DMS 273 (cell line): ENCODE measurements around the gene MRPL21.
"Not testable (repeated sequence)": the region's sequence is repeated elsewhere in the genome, so short reads cannot be mapped to it uniquely, and the experiment has no call there.

Experiments
- DNase-seq: peaks from one replicate; lab custom pipeline; 2025; ENCODE audit not compliant: unreplicated experiment; lab: John Stamatoyannopoulos, UW

Gene MRPL21

DNA sequence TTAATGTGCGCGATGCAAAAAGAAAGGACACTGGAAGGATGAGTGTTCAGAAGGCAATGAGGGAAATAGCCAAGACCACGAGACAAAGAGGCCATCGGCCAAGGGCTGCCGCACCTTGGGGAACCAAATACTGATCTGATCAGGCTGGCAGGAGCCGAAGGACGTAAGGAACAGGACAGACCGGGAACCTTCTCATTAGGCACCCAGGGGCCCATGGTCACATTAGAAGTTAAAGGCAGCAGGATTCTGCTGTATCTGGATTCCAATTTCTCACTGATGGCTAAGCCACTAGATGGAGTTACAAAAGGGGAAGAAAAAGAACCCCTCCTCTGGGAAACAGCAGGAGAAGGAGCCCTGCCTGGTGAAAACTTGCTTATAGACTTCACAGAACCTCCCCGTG is 33.2 kb downstream of the MRPL21 start:
- peak; percentile 12 for DNase-seq

DNA sequence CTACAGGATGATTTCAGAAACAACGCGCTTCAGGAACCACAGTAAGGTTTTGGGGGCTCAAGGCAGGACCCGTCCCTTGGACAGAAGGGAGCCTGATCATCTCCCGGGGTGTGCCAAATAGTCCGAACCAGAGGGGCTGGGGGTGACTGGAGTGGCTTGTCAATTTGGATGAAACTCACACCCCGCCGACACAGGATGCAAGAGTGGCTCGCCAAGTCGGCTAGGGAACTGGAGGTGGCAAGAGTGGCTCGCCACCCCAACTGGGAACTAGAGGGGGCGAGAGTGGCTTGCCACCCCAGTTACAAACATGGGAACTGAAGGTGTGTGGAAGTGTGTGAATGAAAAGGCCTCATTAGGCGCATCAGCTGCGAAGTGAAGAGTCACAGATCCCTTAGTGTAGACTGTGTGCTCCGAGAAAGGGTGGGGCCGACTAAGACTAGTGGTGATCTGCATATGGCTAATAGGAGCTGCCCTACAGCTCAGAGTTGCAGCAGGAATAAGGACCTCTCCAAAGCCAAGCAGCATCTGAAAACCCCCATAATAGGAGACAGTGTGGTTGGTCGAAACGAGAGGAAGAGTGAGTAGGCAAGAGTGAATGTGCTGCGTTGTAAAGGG is 35.3 kb downstream of the MRPL21 start:
- DNase-seq: no peak

DNA sequence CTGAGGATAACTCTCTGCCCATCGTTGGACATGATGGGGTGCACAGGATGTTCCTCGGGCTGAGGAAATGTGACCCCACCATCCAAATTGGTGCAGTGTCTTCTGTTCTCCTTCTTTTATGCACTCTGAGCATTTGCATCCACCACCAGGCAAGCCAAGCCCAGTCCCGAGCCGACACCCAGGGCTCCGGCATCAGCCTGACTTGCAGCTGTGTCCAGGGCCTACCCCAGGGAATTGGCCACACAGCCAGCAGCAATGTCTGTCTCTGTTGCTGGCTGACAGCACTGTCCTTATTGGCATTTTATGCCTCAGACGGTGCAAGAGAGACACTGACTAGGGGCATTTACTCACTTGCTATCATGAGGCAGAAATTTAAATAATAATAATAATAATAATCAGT is 36.6 kb downstream of the MRPL21 start:
- no peak for DNase-seq

DNA sequence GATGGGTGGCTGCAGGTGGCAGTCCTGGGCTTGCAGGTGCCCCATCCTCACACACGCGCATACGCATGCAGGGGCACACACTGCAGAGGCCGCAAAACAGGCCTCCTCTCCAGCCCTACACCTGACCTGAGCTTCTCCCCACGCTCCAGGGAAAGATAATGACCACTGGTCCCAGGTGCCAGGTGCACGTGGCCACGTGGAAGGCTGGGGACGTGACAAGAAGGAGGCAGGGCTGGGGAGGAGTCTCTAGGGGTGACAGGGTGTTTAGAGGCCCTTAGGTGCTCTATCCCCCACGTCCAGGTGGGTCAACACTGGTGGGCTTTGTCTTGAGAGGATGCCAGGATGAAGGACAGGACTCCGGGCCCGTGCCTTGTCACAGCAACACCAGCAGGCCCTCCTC is 38.4 kb downstream of the MRPL21 start:
- DNase-seq: no peak

DNA sequence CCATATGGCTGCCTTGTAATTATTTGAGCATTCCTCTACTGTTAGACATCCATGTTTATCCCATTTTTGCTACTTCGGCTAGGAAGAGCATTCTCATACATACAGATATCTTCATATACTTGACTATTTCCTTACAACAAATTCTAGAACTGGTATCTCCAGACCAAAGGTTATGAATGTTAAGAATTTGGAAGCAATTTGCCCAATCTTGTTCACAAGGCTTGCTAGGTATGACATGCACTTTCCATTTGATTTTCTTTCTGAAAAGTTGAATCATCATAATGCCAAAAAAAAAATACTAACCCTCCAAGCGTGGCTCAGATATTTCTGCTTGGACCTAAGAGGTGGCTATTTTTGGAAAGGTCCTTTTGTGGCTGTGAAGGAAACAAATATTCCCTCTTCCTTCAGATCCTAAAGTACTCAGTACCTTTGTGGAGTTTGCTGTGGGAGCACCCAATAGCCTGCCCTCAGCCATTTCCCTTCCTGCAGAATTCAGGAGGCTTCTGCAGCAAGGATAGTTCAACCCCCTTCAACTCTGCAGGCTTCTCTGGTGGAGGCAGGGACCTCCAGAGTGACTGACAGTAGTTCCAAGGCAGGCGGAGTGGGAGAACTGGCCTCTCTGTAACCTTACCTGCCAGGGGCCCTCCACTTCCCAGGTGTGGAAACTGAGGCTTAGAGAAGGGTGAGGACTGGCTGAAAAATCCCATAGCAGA is 39.9 kb downstream of the MRPL21 start:
- no peak for DNase-seq

DNA sequence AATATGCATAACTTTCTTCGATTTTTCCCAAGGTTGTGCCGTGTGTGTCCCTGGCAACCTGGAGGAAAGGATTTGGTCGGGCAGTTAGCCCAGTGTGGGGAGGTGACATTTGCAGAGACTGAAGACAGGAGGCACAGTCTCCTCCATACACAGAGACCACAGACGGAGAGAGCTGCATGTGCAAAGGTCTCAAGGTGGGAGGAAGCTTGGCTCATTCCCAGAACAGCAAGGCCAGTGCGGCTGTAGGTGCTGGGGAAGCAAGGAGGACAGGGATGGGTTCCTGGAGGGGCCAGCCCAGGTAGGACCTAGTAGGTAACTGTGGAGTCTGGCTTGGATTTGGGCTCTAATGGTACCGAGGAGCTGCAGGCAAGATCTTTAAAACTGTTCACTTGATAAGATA is 41.2 kb downstream of the MRPL21 start:
- DNase-seq: no peak

DNA sequence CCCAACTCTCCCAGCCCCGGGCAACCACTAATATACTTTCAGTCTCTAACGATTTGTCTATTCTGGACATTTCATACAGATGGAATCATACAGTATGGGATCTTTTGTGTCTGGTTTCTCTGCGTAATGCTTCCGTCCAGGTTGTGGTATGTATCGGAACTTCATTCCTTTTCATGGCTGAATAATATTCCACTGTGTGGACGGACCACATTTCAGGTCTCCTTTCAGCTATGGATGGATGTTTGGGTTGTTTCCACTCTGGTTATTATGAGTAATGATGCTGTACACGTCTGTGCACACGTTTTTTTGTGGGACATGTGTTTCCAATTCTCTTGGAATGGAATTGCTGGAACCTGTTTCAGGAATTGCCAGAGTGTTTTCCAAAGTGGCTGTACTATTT is 44.5 kb downstream of the MRPL21 start:
- no peak for DNase-seq

DNA sequence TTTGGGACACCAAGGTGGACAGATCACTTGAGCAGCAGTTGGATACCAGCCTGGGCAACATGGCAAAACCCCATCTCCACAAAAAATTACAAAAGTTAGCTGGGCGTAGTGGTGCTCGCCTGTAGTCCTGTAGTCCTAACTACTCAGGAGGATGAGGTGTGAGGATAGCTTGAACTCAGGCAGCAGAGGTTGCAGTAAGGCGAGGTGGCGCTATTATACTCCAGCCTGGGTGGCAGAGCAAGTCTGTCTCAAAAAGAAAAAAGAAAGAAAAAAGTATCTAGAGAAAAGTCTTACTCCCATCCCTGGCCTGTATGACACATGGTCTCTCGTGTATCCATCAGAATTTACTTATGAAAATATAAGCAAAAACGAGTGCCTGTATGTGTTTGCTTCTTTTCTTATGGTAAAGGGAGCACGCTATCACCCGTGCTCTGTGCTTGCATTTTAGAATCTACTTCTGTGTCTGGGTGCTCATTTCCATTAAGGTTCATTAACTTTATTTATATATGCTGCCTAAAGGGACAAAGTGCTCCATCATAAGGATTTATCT is 46.5 kb downstream of the MRPL21 start:
- DNase-seq: no peak

DNA sequence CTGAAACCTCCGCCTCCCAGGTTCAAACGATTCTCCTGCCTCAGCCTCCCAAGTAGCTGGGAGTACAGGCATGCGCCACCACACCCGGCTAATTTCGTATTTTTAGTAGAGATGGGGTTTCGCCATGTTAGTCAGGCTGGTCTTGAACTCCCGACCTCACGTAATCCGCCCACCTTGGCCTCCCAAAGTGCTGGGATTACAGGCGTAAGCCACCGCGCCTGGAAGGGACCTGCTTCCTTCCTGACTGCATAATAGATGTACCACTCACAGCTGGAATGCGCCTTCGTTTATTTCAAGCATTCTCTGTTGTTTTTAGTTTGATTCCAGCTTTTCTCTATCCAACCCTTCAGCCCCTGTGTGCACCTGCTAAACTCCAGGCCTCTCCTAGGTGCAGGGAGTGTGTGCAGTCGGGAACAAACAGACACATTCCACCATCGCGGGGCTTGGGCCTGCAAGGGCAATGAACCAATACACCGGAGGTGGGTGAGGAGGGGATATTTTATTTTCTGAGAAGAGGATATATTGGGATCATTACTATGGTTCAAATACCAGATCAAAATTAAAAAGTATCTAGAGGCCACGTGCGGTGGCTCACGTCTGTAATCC is 47.1 kb downstream of the MRPL21 start:
- DNase-seq: not testable (repeated sequence)

DNA sequence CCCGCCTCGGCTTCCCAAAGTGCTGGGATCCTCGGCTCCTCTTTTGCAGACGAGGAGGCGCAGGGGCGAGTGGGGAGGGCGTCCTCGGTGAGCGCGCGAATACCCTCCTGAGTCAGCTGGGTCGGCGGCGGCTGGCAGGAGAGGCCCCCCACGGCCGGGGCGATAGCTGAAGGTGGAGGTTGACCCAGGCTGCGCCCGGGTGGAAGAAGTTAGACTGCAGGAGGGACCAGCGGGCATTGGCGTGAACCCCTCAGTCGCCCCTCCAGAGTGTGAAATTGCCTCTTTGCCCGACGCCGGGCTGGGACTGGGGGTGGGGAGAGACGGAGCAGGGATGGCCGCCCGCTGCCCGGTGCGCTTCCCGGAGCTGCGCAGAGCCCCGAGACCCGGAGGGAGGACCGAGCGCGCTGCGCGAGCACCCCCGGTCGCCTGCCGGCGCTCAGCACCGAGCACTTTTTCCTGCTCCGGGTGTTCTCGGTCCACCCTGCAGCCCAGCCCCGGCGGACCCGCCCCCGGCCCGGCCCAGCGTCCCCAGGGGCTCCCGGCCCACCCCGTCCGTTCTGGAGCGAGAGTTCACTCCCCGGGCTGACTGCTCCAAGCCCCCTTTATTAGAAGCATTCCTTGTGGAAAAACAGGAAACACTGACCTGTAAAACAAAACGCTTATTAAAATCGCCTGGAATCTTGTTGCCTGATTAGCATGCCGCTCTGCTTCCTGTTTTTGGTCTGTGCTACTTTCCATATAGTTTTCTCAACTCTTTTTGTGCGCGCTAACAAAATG is 48.2 kb downstream of the MRPL21 start:
- peak; percentile 69 for DNase-seq

DNA sequence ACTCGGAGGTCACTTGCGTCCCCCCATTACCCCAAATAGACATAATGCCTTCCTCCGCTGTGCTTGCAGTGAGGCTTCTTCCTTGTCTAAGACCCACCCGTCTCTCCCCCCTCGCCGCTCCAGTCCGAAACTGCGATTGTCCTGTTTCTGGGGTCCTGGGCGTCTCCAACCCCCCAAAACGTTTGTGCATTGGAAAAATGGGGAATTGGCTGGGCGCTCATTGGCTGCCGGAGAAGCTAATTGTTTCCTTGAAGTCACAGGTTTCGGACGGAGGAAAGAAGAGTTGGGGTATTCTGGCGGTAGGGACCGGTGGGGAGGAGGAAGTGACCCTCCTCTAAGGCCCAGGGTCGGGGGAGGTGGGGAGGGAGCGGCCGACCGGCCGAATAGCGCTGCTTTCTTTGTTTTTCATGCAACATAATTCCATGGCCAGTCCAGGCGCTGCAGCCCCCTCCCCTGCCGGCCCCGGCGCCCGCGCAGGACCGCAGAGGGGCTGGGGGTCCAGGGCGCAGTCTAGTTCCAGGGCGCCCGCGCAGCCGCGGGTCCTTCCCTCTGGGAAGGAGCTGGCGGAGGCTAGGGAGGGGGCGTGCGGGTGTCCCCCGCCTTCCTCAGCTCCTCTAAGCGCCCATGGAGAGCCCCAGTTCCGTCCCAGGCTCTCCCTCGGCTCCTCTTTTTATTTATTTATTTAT is 49.2 kb downstream of the MRPL21 start:
- DNase-seq: no peak

DNA sequence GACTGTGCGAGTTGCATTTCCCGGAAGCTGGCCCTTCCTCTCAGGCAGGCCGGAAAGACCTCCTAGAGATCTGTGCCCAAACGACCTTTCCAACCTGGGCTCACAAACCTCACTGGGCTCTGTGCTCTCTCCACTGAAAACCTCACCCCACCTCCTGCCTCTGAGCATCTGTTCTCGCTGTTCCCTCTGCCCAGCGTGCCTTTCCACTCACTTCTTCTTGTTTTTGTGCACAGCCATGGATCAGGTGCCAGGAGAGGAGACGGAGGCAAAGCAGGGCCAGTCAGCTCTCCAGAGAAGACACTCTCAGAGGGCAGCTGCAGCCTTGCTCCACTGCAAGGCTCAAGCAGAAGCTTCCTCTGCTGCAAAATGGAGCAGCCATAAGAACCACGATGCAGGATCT is 51.0 kb downstream of the MRPL21 start:
- DNase-seq: no peak

DNA sequence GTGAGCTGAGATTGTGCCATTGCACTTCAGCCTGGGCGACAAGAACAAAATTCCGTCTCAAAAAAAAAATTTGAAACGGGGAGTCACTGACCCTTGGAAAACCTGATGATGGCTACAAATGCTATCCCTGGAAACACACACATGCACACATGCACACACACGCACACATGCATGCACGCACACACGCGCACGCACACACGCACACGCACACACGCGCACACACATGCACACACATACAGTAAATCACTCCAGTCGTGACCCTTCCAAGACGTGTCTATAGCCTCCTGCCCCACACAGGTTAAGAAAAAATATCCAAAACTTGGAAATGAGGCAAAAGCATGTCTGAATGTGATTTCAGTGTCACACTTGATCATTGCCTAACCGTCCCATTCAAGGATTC is 55.2 kb downstream of the MRPL21 start:
- DNase-seq: no peak

DNA sequence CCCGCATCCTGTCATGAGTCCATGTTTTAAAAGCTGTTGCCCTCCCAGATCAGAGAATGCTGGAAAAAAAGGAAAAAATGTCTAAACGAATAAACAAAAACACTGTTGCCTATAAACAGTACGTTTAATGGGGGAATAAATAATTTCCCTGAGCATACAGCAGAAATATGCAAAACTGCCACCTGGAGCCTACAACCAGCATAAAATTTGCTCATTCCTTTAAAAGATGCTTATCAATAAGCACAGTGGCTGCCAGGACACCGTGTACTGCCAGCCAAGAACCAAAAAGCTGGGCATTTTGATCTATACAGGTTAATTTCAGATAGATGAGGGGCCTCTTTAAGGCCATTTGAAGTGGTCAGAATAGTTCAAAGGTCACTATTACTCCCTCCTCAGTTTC is 56.2 kb downstream of the MRPL21 start:
- no peak for DNase-seq

DNA sequence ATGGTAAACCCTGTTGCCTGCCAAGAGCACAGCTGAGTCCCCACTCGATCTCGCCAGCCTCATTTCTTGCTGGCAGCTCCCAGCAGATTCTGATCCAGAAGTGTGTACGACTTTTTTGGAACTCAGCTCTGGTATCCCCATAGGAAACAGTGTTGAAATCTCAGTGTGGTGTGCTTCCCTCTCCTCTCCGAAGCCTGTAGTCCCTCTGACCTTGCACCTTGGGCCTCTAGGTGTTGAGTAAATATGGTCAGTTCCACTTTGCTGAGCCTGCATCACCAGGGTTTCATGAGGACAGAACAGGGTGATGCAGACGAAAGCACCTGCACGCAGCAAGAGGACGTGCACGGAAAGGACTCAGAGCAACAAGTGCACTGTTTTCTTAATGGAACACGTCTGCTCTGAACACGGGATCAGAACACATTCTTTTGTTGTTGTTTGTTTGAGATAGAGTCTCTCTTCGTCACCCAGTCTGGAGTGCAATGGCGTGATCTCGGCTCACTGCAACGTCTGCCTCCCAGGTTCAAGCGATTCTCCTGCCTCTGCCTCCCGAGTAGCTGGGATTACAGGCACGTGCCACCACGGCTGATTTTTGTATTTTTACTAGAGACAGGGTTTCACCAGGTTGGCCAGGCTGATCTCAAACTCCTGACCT is 58.2 kb downstream of the MRPL21 start:
- no peak for DNase-seq

DNA sequence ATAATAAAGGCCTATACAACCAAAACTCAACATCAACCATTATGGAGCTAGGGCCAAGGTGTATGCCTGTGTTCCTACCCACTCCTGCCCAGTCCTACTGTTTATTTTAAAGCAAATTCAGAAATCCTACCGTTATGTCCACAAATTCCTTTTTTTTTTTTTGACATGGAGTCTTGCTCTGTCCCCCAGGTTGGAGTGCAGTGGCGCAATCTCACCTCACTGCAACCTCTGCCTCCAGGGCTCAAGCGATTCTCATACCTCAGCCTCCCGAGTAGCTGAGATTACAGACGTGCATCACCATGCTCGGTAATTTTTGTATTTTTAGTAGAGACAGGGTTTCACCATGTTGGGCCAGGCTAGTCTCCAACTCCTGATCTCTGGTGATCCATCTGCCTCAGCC is 58.8 kb downstream of the MRPL21 start:
- DNase-seq: no peak

DNA sequence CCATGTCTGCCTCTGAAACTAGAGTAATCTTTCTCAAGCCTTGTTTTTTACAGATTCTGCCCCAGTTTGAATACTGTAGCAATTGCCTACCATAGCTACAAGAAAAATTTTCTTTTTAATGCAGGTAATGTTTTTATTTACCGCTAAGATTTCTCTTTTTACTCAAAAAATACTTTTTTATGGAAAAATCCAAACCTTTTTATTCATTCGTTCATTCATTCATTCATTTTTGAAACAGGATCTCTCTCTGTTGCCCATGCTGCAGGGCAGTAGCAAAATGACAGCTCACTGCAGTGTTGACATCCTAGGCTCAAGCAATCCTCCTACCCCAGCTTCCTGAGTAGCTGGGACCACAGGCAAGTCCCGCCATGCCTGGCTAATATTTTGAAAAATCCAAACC is 59.3 kb downstream of the MRPL21 start:
- no peak for DNase-seq

DNA sequence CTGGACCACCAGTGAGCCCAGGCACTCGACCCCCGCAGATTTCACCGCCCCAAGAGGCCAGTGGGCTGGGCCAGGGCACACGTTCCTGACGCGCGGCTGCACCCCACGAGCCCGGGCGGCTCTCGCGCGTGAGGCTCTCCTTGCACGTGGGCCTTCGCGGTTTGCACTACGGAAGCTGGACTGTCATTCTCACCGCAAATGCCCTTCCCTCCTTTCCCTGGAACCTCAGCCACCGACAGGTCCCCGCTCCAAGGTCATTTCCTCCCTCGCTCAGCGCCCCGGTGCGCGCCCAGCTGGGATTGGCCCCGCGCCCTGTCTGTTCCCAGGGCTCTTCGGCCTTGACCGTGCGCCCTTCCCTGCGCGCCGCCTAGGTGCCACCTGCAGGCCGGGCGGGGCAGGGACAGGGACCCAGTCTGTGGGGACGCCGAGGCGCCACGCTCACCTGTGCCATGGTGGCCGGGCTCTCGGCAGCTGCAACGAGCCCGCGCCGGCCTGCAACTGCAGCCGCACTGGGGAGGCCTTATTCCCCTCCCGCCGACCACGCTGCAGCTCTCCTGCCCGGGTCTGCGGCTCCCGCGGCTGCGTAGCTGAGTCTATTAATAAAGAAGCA is 59.8 kb downstream of the MRPL21 start:
- DNase-seq: peak; percentile 77

DNA sequence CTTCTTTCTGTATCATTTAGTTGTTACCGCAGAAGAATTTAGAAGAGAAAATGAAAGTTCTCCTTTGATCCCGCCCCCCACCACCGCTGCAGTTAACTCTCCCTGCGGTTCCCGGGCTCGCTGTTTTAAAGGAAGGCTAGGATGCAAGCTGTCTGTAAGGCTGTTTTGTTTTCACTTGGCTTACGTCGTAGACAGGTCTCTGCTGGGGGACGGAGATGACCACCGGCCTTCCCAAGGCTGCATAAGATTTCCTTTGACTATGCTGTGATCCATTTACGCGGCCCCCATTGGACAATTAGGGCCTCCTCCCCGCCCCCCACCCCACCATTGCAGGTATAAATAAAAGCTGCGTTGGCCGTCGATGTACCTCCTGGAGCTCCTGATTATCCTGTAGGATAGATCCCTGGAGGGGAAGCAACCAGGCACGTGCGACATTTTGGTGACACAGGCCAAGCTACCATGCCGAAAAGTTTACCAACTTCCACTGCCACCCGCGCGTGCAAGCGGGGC is 60.5 kb downstream of the MRPL21 start:
- DNase-seq: peak; percentile 16
